ENCODE data around the gene GALNT9.

GALNT9 gene

GRCh38 chr12:132185705-132186104, 143.7 kb downstream of the GALNT9 start:
- in situ Hi-C loops (cut with MboI; ENCODE audit: low pct_unique_long_range_greater_than_20kb, low sequenced_read_pairs), result no loop called here
- DNase-seq, result no peak

GRCh38 chr12:132182711-132183365, 146.6 kb downstream of the GALNT9 start:
- in situ Hi-C loops (cut with MboI; ENCODE audit: low pct_unique_long_range_greater_than_20kb, low sequenced_read_pairs), result no loop called here
- no peak for DNase-seq

GRCh38 chr12:132182206-132182710, 147.1 kb downstream of the GALNT9 start:
- DNase-seq, result no peak
- in situ Hi-C loops (cut with MboI; ENCODE audit: low pct_unique_long_range_greater_than_20kb, low sequenced_read_pairs), result no loop called here

- in situ Hi-C loops (cut with MboI; ENCODE audit: low pct_unique_long_range_greater_than_20kb, low sequenced_read_pairs), result no loop called here
- no peak for DNase-seq
Measured at GRCh38 chr12:132181570-132182200, 147.7 kb downstream of the GALNT9 start.

GRCh38 chr12:132180648-132181546, 148.5 kb downstream of the GALNT9 start:
- DNase-seq, result no peak

GRCh38 chr12:132179431-132180362, 149.7 kb downstream of the GALNT9 start:
- in situ Hi-C loops (cut with MboI; ENCODE audit: low pct_unique_long_range_greater_than_20kb, low sequenced_read_pairs), result no loop called here
- DNase-seq, result no peak

More at GRCh38 chr12:132180648-132181546, 148.5 kb downstream of the GALNT9 start:
- in situ Hi-C loops (cut with MboI; ENCODE audit: low pct_unique_long_range_greater_than_20kb, low sequenced_read_pairs), result no loop called here

- no peak for DNase-seq
- in situ Hi-C loops (cut with MboI; ENCODE audit: low pct_unique_long_range_greater_than_20kb, low sequenced_read_pairs), result no loop called here
Measured at GRCh38 chr12:132178801-132179401, 150.5 kb downstream of the GALNT9 start.

- in situ Hi-C loops (cut with MboI; ENCODE audit: low pct_unique_long_range_greater_than_20kb, low sequenced_read_pairs), result no loop called here
- peak; percentile 58 for DNase-seq
Measured at GRCh38 chr12:132178316-132178715, 151.1 kb downstream of the GALNT9 start.

- no peak for DNase-seq
- in situ Hi-C loops (cut with MboI; ENCODE audit: low pct_unique_long_range_greater_than_20kb, low sequenced_read_pairs), result no loop called here
Measured at GRCh38 chr12:132176920-132177551, 152.4 kb downstream of the GALNT9 start.

- DNase-seq, result no peak
- in situ Hi-C loops (cut with MboI; ENCODE audit: low pct_unique_long_range_greater_than_20kb, low sequenced_read_pairs), result no loop called here
Measured at GRCh38 chr12:132176385-132176919, 152.9 kb downstream of the GALNT9 start.

- no peak for DNase-seq
- in situ Hi-C loops (cut with MboI; ENCODE audit: low pct_unique_long_range_greater_than_20kb, low sequenced_read_pairs), result no loop called here
Measured at GRCh38 chr12:132175496-132176384, 153.6 kb downstream of the GALNT9 start.

- in situ Hi-C loops (cut with MboI; ENCODE audit: low pct_unique_long_range_greater_than_20kb, low sequenced_read_pairs), result no loop called here
Measured at GRCh38 chr12:132174839-132175490, 154.4 kb downstream of the GALNT9 start.

GRCh38 chr12:132174015-132174838, 155.2 kb downstream of the GALNT9 start:
- in situ Hi-C loops (cut with MboI; ENCODE audit: low pct_unique_long_range_greater_than_20kb, low sequenced_read_pairs), result no loop called here
- DNase-seq, result no peak

More at GRCh38 chr12:132174839-132175490, 154.4 kb downstream of the GALNT9 start:
- no peak for DNase-seq

- in situ Hi-C loops (cut with MboI; ENCODE audit: low pct_unique_long_range_greater_than_20kb, low sequenced_read_pairs), result no loop called here
- peak; percentile 50 for DNase-seq
Measured at GRCh38 chr12:132173135-132174014, 156.0 kb downstream of the GALNT9 start.

GRCh38 chr12:132172619-132173018, 156.8 kb downstream of the GALNT9 start:
- in situ Hi-C loops (cut with MboI; ENCODE audit: low pct_unique_long_range_greater_than_20kb, low sequenced_read_pairs), result no loop called here
- no peak for DNase-seq
